ENCODE measurements around the gene COPA.

COPA gene

DNA sequence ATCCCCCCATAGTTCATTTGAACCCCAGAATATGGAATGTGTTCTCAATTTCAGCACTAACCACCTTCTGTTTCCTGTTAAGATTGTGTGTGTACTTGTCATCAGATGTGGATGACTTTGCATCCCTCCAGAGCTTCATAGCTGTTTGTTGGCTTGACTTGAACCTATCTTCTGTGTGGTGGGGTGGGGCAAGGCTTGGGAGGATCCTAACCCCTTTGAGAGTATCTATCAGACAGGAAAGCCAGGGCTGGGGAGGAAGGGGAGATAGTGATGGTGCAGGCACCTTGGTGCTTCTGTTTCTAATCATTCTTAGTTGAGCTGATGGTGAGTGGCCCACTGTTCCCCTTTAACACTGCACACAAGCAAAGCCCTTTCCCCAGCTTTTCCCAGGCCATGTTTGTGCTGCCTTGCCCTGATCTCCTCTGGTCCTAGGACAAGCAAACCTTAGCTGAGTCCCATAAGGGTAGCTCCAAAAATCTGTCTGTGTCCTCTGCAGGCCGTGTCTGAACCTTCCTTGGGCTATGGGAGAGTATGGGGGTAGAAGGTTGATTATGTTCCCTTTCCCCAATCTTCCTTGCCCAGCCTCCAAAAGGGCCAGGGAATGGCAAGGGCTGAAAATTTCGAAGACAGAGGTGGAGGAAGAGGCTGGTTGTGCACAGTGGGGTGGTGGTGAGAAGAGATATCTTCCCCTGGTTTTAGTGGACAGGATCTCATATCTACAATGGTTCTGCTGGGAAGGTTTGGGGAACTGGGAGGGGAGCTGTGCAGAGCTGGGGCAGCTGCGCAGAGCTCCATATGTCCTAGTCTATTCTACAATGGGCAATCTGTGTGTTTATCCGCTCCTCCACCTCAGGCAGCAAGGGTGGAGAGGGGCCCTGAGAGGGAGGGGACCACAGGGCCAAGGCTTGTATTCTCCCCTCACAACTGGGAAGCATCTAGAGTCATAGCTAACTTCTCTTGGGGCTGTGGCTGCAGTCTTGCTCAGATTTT is 25.2 kb upstream of the COPA start:
- FAIRE-seq, result no peak
- TF ChIP-seq POLR2A (IDR thresholded peaks at IDR 0.05; ENCODE audit: low read depth, low read length), result no peak
- no peak for DNase-seq (ENCODE audit: insufficient read length, low spot score)

- DNase-seq (ENCODE audit: insufficient read length, low spot score) (no peak), FAIRE-seq (no peak)
- TF ChIP-seq POLR2A (IDR thresholded peaks at IDR 0.05; ENCODE audit: low read depth, low read length), result no peak
Observed at GRCh38 chr1:160367516-160367900, 24.5 kb upstream of the COPA start.

GRCh38 chr1:160366731-160367515 is 23.9 kb upstream of the COPA start, which contains the start of gene NHLH1:
Gene NHLH1, plus strand, starts transcription at chr1:160367071. Its CDS starts 3,661 bp downstream, at chr1:160370732.
- FAIRE-seq, result no peak
- no peak for TF ChIP-seq POLR2A (IDR thresholded peaks at IDR 0.05; ENCODE audit: low read depth, low read length)
- DNase-seq (ENCODE audit: insufficient read length, low spot score), result no peak

DNA sequence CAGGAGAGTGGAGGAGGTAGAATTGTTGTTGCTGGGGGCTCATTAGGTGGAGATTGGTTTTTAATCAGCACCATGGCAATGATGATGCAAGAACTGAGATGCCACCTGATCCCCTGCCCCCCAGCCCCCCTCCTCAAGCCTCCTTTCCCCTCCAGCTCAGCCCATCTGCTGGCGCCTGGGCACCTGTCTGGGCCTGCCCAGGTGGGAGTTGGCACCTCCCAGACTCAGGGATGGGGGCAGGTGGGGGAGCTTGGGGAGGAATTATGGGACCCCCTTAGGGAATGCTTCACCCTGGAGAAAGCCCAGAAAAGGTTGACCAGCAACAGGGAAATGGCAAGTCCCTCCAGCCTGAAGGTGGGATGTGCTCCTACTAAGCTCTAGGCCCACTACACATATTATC is 22.3 kb upstream of the COPA start:
- no peak for TF ChIP-seq POLR2A (IDR thresholded peaks at IDR 0.05; ENCODE audit: low read depth, low read length)
- DNase-seq (ENCODE audit: insufficient read length, low spot score) (no peak), FAIRE-seq (no peak)

DNA sequence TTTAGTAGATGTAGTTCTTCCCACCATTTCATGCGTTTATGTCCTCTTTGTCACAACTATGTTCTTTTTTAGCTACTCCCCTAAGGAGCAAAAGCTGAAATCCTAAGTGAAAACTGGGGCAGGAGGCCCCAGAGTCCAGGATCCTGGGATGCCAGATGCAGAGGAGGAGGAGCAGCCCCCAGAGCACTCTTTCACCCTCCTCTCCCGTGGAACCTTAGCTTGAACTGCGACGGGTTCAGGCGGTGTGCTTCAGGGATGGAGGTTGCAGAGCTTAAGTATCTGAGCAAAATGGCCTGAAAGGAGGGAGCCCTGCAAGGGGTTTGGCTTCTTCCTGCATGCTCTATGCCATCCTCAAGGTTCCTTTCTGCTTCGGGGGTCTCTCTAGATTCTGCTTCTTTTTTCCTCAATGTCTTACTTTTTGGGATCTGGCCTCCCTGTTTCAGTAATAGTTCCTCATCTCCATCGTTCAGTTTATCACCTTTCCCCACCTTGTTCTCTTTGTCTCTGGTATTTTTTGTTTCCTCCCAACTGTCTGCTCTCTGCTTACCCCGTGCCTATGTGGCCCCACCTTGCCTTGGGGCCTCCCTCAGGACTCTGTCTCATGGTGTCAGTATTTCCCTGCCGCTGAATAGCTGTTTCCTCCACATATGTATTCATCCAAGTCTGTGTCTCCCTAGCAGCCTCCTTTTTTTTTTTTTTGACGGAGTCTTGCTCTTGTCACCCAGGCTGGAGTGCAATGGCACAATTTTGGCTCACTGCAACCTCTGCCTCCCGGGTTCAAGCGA is 21.1 kb upstream of the COPA start:
- FAIRE-seq (no peak), DNase-seq (ENCODE audit: insufficient read length, low spot score) (no peak)
- TF ChIP-seq POLR2A (IDR thresholded peaks at IDR 0.05; ENCODE audit: low read depth, low read length), result no peak

DNA sequence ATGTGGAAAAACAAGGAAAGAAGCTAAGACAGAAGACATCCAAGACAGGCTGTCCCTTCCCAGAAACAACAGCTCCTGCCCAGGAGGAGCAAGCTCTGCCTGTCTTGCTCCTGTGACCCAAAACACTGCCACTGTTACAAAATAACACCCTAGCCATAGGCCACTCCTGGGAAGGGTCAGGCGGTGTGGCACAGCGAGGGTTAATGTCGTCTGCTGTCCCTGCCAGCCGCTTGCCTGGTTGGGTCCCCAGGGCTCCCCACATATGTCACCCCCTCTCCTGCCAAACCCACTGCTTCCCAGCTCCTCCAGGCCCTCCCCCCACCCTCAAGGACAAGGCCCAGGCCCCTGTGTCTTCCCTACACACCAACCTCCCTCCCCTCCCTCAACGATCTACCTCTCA is 20.0 kb upstream of the COPA start:
- FAIRE-seq, result no peak
- no peak for DNase-seq (ENCODE audit: insufficient read length, low spot score)
- no peak for TF ChIP-seq POLR2A (IDR thresholded peaks at IDR 0.05; ENCODE audit: low read depth, low read length)

- FAIRE-seq, result no peak
- DNase-seq (ENCODE audit: insufficient read length, low spot score), result no peak
- TF ChIP-seq POLR2A (IDR thresholded peaks at IDR 0.05; ENCODE audit: low read depth, low read length), result no peak
Observed at GRCh38 chr1:160362168-160362957, 19.3 kb upstream of the COPA start.

DNA sequence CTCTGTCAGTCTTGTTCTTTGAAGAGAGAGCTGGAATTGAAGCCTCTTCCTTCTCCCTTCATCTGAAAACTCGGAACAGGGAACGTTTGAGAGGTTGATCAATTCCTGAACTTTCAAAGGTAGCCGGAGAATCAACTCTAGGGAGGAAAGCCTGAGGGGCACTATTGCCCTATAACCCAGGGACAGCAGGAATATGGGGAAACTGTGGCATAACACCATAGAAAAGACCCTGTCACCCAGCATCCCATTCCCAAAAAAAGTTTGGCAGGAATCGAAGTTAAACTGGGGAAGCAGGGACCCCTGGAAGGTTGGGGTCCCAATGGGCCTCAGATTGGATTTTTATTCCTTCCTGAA is 18.7 kb upstream of the COPA start:
- no peak for TF ChIP-seq POLR2A (IDR thresholded peaks at IDR 0.05; ENCODE audit: low read depth, low read length)
- no peak for DNase-seq (ENCODE audit: insufficient read length, low spot score)
- FAIRE-seq, result no peak

- FAIRE-seq (no peak), DNase-seq (ENCODE audit: insufficient read length, low spot score) (no peak)
- no peak for TF ChIP-seq POLR2A (IDR thresholded peaks at IDR 0.05; ENCODE audit: low read depth, low read length)
Observed at GRCh38 chr1:160361199-160361598, 18.1 kb upstream of the COPA start.

- no peak for DNase-seq (ENCODE audit: insufficient read length, low spot score)
- TF ChIP-seq POLR2A (IDR thresholded peaks at IDR 0.05; ENCODE audit: low read depth, low read length), result no peak
- no peak for FAIRE-seq
Observed at GRCh38 chr1:160360227-160360695, 17.2 kb upstream of the COPA start.

DNA sequence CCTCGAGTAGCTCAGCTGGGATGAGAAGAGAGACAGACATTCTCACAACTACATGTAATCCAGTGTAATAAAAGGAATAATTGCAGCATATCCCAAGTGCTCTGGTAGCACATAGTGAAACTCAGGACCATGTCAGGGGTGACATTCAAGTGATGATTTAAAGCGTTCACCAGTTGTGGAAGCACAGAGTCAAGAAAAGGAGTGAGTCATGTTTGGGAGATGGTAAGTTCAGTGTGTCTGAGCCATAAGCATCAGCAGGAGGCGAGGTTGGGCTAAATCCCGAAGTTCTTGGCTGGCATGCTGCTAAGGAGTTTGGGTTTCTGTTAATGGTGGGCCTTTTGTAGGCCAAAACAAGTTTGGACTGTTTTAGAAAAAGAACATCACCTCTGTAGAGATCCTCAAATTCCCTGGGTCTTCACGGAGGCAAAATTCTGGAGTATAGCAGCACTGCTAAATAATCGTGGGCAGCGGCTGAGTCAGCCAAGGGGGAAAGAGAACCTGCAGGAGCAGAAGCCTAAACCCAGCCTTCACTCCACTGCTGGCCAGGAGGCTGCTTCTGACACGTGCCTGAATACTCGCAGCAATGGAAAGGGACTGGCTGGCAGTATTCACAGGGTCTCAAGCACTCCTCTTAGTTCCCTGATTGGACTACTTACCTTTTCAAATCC is 16.6 kb upstream of the COPA start:
- TF ChIP-seq POLR2A (IDR thresholded peaks at IDR 0.05; ENCODE audit: low read depth, low read length), result no peak
- DNase-seq (ENCODE audit: insufficient read length, low spot score), result no peak
- no peak for FAIRE-seq

- DNase-seq (ENCODE audit: insufficient read length, low spot score), result no peak
- FAIRE-seq, result no peak
- no peak for TF ChIP-seq POLR2A (IDR thresholded peaks at IDR 0.05; ENCODE audit: low read depth, low read length)
Observed at GRCh38 chr1:160358073-160358472, 15.0 kb upstream of the COPA start.
